ENCODE measurements around the gene SART3. TPM values are rescaled to one million over a fixed set of nuclear protein-coding genes. Genes with fewer than 3 reads are reported as not detected.

The SART3 gene
- total and polyA plus RNA-seq, 9 donors: 27.9 to 55.3 (median 46.8) TPM

DNA sequence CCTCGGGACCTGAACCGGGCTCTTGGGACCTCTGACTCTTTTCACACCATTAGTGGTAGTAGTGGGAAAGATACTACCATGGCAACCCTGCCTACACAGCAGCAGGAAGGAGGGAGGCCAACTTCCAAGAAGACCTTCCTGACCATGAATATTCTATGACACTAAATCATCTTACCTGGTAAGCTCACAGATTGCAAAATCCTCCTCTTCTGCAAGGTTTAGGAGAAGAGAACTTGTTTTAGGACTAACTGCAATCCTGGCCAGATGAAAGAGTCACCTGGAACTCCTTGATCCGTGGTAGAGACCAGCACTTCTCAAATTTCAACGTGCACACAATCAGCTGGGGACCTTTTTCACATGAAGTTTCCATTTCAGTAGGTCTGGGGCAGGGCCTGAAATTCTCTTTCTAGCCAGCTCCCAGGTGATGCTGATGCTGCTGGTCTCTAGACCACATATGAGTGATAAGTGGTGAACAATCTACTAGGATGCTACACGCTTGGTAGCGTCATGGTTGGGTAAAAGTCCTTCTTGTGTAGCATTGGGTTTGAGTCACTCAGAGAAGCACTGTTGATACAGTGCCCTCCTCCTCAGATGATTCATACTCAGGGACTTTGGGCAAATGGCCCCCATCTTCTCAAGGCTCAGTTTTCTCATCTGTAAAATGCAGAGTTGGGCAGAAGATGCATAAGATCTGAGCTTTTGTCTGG, 81.5 kb downstream of the SART3 start:
- H3K27me3 ChIP-seq: no peaks in the 10 kb centered on the region
- H3K36me3 ChIP-seq: no peaks in the 10 kb centered on the region
- intact Hi-C loops (cut with DNase I): no loop called here
- DNase-seq: no peak
- H3K4me3 ChIP-seq: no peak overlapping the region
- H3K9me3 ChIP-seq: no peaks in the 10 kb centered on the region
- WGBS, 3 donors: 55 to 60% (median 59%) methylated on average over 6 of the region's 6 CpGs
- H3K27ac ChIP-seq: no peak overlapping the region
- no peaks in the 10 kb centered on the region for H3K4me1 ChIP-seq (ENCODE audit: insufficient read depth)
- TF ChIP-seq CTCF (IDR thresholded peaks at IDR 0.05) (no peak), POLR2A (IDR thresholded peaks at IDR 0.05) (no peak), EP300 (IDR thresholded peaks at IDR 0.05) (no peak)

DNA sequence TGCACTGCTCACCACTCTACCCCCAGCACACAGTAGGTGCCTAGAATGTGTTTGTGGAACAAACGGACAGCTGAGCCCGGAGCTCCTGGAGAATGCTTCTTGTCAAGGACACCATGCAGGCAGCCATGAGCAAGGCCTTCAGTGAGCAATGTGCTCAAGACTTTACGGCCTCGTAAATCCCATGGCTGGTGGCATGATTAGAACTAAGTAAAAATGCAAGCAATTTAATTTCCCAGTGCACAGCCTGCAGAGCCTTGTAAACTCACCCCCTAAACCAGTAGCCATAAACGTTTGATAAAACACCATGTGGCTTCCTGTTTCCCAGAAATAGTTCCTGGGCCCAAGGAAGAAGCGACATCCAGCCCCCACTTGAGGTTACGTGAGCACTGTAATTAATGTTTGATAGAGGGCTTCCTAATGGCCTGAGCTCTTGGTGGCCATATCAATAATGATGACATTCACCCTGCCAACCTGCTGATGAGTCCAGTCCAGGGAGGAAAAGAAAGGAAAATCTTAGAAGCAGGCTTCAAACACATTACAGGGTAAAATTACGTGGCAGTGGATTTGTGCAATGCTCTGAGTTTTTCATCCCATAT, 82.3 kb downstream of the SART3 start:
- Histone ChIP-seq H3K4me3 (no peak overlapping the region), H3K4me1 (ENCODE audit: insufficient read depth) (no peaks in the 10 kb centered on the region), H3K27ac (no peak overlapping the region), H3K36me3 (no peaks in the 10 kb centered on the region), H3K27me3 (no peaks in the 10 kb centered on the region), H3K9me3 (no peaks in the 10 kb centered on the region)
- intact Hi-C loops (cut with DNase I): no loop called here
- no peak for TF ChIP-seq CTCF (IDR thresholded peaks at IDR 0.05)
- TF ChIP-seq POLR2A (IDR thresholded peaks at IDR 0.05): no peak
- no peak for TF ChIP-seq EP300 (IDR thresholded peaks at IDR 0.05)
- 37 to 39% (median 37%) methylated on average over 8 of the region's 8 CpGs for WGBS, 3 donors
- no peak for DNase-seq

- Histone ChIP-seq H3K36me3 (no peaks in the 10 kb centered on the region), H3K9me3 (no peaks in the 10 kb centered on the region), H3K4me1 (ENCODE audit: insufficient read depth) (no peaks in the 10 kb centered on the region), H3K4me3 (no peak overlapping the region), H3K27ac (no peak overlapping the region), H3K27me3 (no peaks in the 10 kb centered on the region)
- no peak for TF ChIP-seq POLR2A (IDR thresholded peaks at IDR 0.05)
- TF ChIP-seq EP300 (IDR thresholded peaks at IDR 0.05): no peak
- TF ChIP-seq CTCF (IDR thresholded peaks at IDR 0.05): no peak
- intact Hi-C loops (cut with DNase I): no loop called here
- 73 to 83% (median 78%) methylated on average over 6 of the region's 6 CpGs for WGBS, 3 donors
- DNase-seq: no peak
Measured at GRCh38 chr12:108477881-108478259, 83.1 kb downstream of the SART3 start.

GRCh38 chr12:108477055-108477880, 83.7 kb downstream of the SART3 start:
- H3K27ac ChIP-seq: no peak overlapping the region
- H3K4me1 ChIP-seq (ENCODE audit: insufficient read depth): no peaks in the 10 kb centered on the region
- H3K4me3 ChIP-seq: no peak overlapping the region
- no peaks in the 10 kb centered on the region for H3K9me3 ChIP-seq
- no peaks in the 10 kb centered on the region for H3K27me3 ChIP-seq
- TF ChIP-seq EP300 (IDR thresholded peaks at IDR 0.05): no peak
- no peak for DNase-seq
- H3K36me3 ChIP-seq: no peaks in the 10 kb centered on the region
- intact Hi-C loops (cut with DNase I): no loop called here
- 77 to 79% (median 78%) methylated on average over 11 of the region's 11 CpGs for WGBS, 3 donors
